GM18861 (cell line): ENCODE data around the gene LYPLA2.
"Not testable (repeated sequence)": the region's sequence is repeated elsewhere in the genome, so short reads cannot be mapped to it uniquely, and the experiment has no call there.

ENCODE experiments used
- ATAC-seq: cut with Tn5 transposase; IDR thresholded peaks from one replicate; pipeline ENCODE4 v1.9.1; 2021; ENCODE audit not compliant: unreplicated experiment

The LYPLA2 gene

GRCh38 chr1:23799570-23800399, 8.8 kb downstream of the LYPLA2 start:
- ATAC-seq: no peak

- peak; percentile 60 for ATAC-seq
These were observed 9.7 kb downstream of the LYPLA2 start, which contains the start of gene GALE for GRCh38 chr1:23800400-23801337. TSS of gene GALE (minus strand) at chr1:23800754. CDS start at chr1:23799007, 1,747 bp downstream.

- no peak for ATAC-seq
These were observed 10.4 kb downstream of the LYPLA2 start for GRCh38 chr1:23801338-23801748.

GRCh38 chr1:23801876-23802275, 10.9 kb downstream of the LYPLA2 start:
- ATAC-seq: no peak

- not testable (repeated sequence) for ATAC-seq
These were observed 11.9 kb downstream of the LYPLA2 start for GRCh38 chr1:23802809-23803342.

- no peak for ATAC-seq
These were observed 12.7 kb downstream of the LYPLA2 start for GRCh38 chr1:23803674-23804073.

- ATAC-seq: no peak
These were observed 13.4 kb downstream of the LYPLA2 start for GRCh38 chr1:23804183-23804835.

GRCh38 chr1:23805025-23805424, 14.1 kb downstream of the LYPLA2 start:
- no peak for ATAC-seq

- no peak for ATAC-seq
These were observed 15.3 kb downstream of the LYPLA2 start for GRCh38 chr1:23806280-23806679.

GRCh38 chr1:23807453-23807852, 16.5 kb downstream of the LYPLA2 start:
- no peak for ATAC-seq

- ATAC-seq: peak; percentile 43
These were observed 18.8 kb downstream of the LYPLA2 start for GRCh38 chr1:23809751-23810171.

- ATAC-seq: no peak
These were observed 20.0 kb downstream of the LYPLA2 start for GRCh38 chr1:23810818-23811540.

- ATAC-seq: no peak
These were observed 23.1 kb downstream of the LYPLA2 start for GRCh38 chr1:23814016-23814415.

GRCh38 chr1:23816361-23816760, 25.4 kb downstream of the LYPLA2 start:
- ATAC-seq: no peak

- ATAC-seq: no peak
These were observed 26.0 kb downstream of the LYPLA2 start for GRCh38 chr1:23816906-23817305.

- ATAC-seq: peak; percentile 57
These were observed 26.7 kb downstream of the LYPLA2 start for GRCh38 chr1:23817633-23818032.

- no peak for ATAC-seq
These were observed 32.8 kb downstream of the LYPLA2 start for GRCh38 chr1:23823767-23824166.

GRCh38 chr1:23824711-23825075, 33.7 kb downstream of the LYPLA2 start:
- no peak for ATAC-seq

- peak; percentile 51 for ATAC-seq
These were observed 34.3 kb downstream of the LYPLA2 start, which contains the start of gene HMGCL for GRCh38 chr1:23825076-23825761. TSS of gene HMGCL (minus strand) at chr1:23825429. CDS start at chr1:23825415, 14 bp downstream.
